ENCODE results near the gene CBX7. TPM values are rescaled to one million over a fixed set of nuclear protein-coding genes. Genes with fewer than 3 reads are reported as not detected.

The CBX7 gene
- total and polyA plus RNA-seq, 2 donors (not counting 3 experiments of a cell fraction or from before 2014, with no cell fraction given) = 3.4 to 7.1 TPM

- H3K9me1 ChIP-seq (replicated peaks; ENCODE audit: control insufficient read depth, extremely low read depth, insufficient read depth, low read length) = no peaks in the 10 kb centered on the region
- no peaks in the 10 kb centered on the region for H3K4me1 ChIP-seq (ENCODE audit: control insufficient read depth, extremely low read depth, insufficient read depth, low read length)
- ChIA-PET POLR2A (interaction anchor here (0.5 kb wide), 1 partner anchor 66 kb away, joined by 6 read pairs; no protein-coding TSS in a partner anchor), CTCF (interaction anchor here (1.1 kb wide), 2 partner anchors 8 to 337 kb away, joined by 3 to 6 read pairs; no protein-coding TSS in a partner anchor)
- intact Hi-C loops (cut with micrococcal nuclease) (no loop called here), dilution Hi-C loops (cut with MboI; ENCODE audit: extremely low pct_ligation_motif_present, low sequenced_read_pairs) (no loop called here)
- FAIRE-seq = no peak
- no peak overlapping the region for H3K27ac ChIP-seq (ENCODE audit: insufficient read depth, low read depth, low read length)
- no peaks in the 10 kb centered on the region for H3K9me3 ChIP-seq (replicated peaks; ENCODE audit: control insufficient read depth, insufficient read depth, low read length)
- no peak overlapping the region for H3K4me2 ChIP-seq (ENCODE audit: insufficient read depth, low read length)
- DNase-seq (ENCODE audit: low read depth, low spot score) = no peak
- no peaks in the 10 kb centered on the region for H3K36me3 ChIP-seq (ENCODE audit: control insufficient read depth in 2 of 2, extremely low read depth in 1 of 2, insufficient read depth in 2 of 2, low read length in 2 of 2)
- no peaks in the 10 kb centered on the region for H3K79me2 ChIP-seq (ENCODE audit: control insufficient read depth, insufficient read depth, low read length)
- no peak overlapping the region for H3K4me3 ChIP-seq (replicated peaks in 1 of 3; ENCODE audit: insufficient read depth in 1 of 3, low read depth in 1 of 3, low read length in 3 of 3)
- no peak overlapping the region for H3K9ac ChIP-seq (replicated peaks; ENCODE audit: extremely low read depth, insufficient read depth, low read length)
- TF ChIP-seq CTCF (IDR thresholded peaks at IDR 0.05; ENCODE audit: extremely low read depth in 1 of 2, insufficient read depth in 1 of 2, low read depth in 1 of 2, low read length in 2 of 2) (no peak), FOS (IDR thresholded peaks at IDR 0.05; ENCODE audit: borderline replicate concordance, insufficient read depth, low read length) (no peak), GATA2 (IDR thresholded peaks at IDR 0.05; ENCODE audit: insufficient read depth, insufficient read length, low read depth, low read length) (no peak), POLR2A (IDR thresholded peaks at IDR 0.05; ENCODE audit: low read depth, low read length) (no peak), MAX (IDR thresholded peaks at IDR 0.05; ENCODE audit: insufficient read depth, insufficient read length) (no peak), MYC (IDR thresholded peaks at IDR 0.05; ENCODE audit: low read depth, low read length) (no peak), POLR2AphosphoS5 (IDR thresholded peaks at IDR 0.05; ENCODE audit: insufficient read depth, low read depth, low read length) (no peak), JUN (IDR thresholded peaks at IDR 0.05; ENCODE audit: borderline replicate concordance, insufficient read depth, insufficient read length, low read depth) (no peak), EZH2 (IDR thresholded peaks at IDR 0.05; ENCODE audit: borderline replicate concordance, low read depth, low read length, severe bottlenecking) (no peak)
- H3K27me3 ChIP-seq (ENCODE audit: control insufficient read depth in 2 of 2, insufficient read depth in 2 of 2, low read length in 2 of 2) = peaks cover 2 to 10% of the 10 kb centered on the region in 2 experiments
- H2AFZ ChIP-seq (ENCODE audit: low read depth, low read length) = no peak overlapping the region
- no peaks in the 10 kb centered on the region for H4K20me1 ChIP-seq (replicated peaks; ENCODE audit: control insufficient read depth, extremely low read depth, insufficient read depth, low read length)
- no TSS peak for BruUV-seq (replicated peaks)
Measured at GRCh38 chr22:39106326-39106725, 46.2 kb downstream of the CBX7 start.

All from endothelial cell of umbilical vein (primary cell).